COLO829 (cell line): ENCODE data around the gene VSIR.

ENCODE experiments used
- DNase-seq: peaks from one replicate; pipeline ENCODE4 v3.0.0; 2012; ENCODE audit warnings: low spot score

Gene VSIR

GRCh38 chr10:71747039-71747531, 26.2 kb downstream of the VSIR start:
- DNase-seq, result no peak

- no peak for DNase-seq
Observed at GRCh38 chr10:71746344-71747037, 26.8 kb downstream of the VSIR start.

- no peak for DNase-seq
Observed at GRCh38 chr10:71745664-71746250, 27.6 kb downstream of the VSIR start.

GRCh38 chr10:71744897-71745663, 28.2 kb downstream of the VSIR start:
- DNase-seq, result no peak

- DNase-seq, result no peak
Observed at GRCh38 chr10:71743866-71744265, 29.5 kb downstream of the VSIR start.

- DNase-seq, result no peak
Observed at GRCh38 chr10:71743089-71743838, 30.1 kb downstream of the VSIR start.

GRCh38 chr10:71742301-71743088, 30.8 kb downstream of the VSIR start:
- DNase-seq, result no peak

- no peak for DNase-seq
Observed at GRCh38 chr10:71741671-71742070, 31.6 kb downstream of the VSIR start.

GRCh38 chr10:71741029-71741428, 32.3 kb downstream of the VSIR start:
- DNase-seq, result no peak

GRCh38 chr10:71740069-71740653, 33.2 kb downstream of the VSIR start:
- DNase-seq, result no peak

GRCh38 chr10:71739358-71739900, 33.9 kb downstream of the VSIR start:
- no peak for DNase-seq

GRCh38 chr10:71737834-71738197, 35.5 kb downstream of the VSIR start:
- no peak for DNase-seq

- DNase-seq, result no peak
Observed at GRCh38 chr10:71737001-71737833, 36.1 kb downstream of the VSIR start.

- no peak for DNase-seq
Observed at GRCh38 chr10:71736570-71736952, 36.8 kb downstream of the VSIR start.

GRCh38 chr10:71735709-71736569, 37.4 kb downstream of the VSIR start:
- no peak for DNase-seq

- no peak for DNase-seq
Observed at GRCh38 chr10:71734797-71735196, 38.5 kb downstream of the VSIR start.

- no peak for DNase-seq
Observed at GRCh38 chr10:71731791-71732190, 41.5 kb downstream of the VSIR start.

- DNase-seq, result no peak
Observed at GRCh38 chr10:71729161-71729636, 44.1 kb downstream of the VSIR start.
